Measurements from ENCODE around the gene MAN1A1.

GRCh38 chr6:119390247-119390793 lies 40.8 kb upstream of the MAN1A1 start:
- TF ChIP-seq NFIC (IDR thresholded peaks at IDR 0.05) = no peak
- no peak for TF ChIP-seq REST (IDR thresholded peaks at IDR 0.05; ENCODE audit: low read depth)
- TF ChIP-seq MAX (IDR thresholded peaks at IDR 0.05) = no peak
- TF ChIP-seq CEBPB (IDR thresholded peaks at IDR 0.05) = no peak
- no peak for TF ChIP-seq YY1 (IDR thresholded peaks at IDR 0.05; ENCODE audit: low read depth)
- TF ChIP-seq TAF1 (IDR thresholded peaks at IDR 0.05; ENCODE audit: low read depth) = no peak
- no peak for TF ChIP-seq CREB1 (IDR thresholded peaks at IDR 0.05; ENCODE audit: low read depth)
- no peak for TF ChIP-seq EP300 (IDR thresholded peaks at IDR 0.05; ENCODE audit: borderline replicate concordance)

Data from Ishikawa (cell line).